ENCODE data around the gene EFCAB5.
"Not testable (repeated sequence)": the region's sequence is repeated elsewhere in the genome, so short reads cannot be mapped to it uniquely, and the experiment has no call there.

EFCAB5 gene

GRCh38 chr17:29941334-29941733, at the start of gene EFCAB5:
Gene EFCAB5 (plus strand): TSS chr17:29941634. CDS start chr17:29941797, 163 bp downstream.
- no peak for DNase-seq

- DNase-seq, result no peak
These were observed 49.2 kb upstream of the EFCAB5 start for GRCh38 chr17:29892201-29892600.

- not testable (repeated sequence) for DNase-seq
These were observed 44.3 kb upstream of the EFCAB5 start for GRCh38 chr17:29897136-29897535.

- DNase-seq, result no peak
These were observed 38.0 kb upstream of the EFCAB5 start for GRCh38 chr17:29903471-29903870.

GRCh38 chr17:29905086-29905878, 36.2 kb upstream of the EFCAB5 start:
- DNase-seq, result no peak

- DNase-seq, result no peak
These were observed 35.6 kb upstream of the EFCAB5 start for GRCh38 chr17:29905879-29906167.

GRCh38 chr17:29906969-29907368, 34.5 kb upstream of the EFCAB5 start:
- no peak for DNase-seq

- no peak for DNase-seq
These were observed 32.0 kb upstream of the EFCAB5 start for GRCh38 chr17:29909236-29910003.

GRCh38 chr17:29911641-29912177, 29.7 kb upstream of the EFCAB5 start:
- DNase-seq, result no peak

GRCh38 chr17:29914819-29915537, 26.5 kb upstream of the EFCAB5 start:
- peak; percentile 32 for DNase-seq

GRCh38 chr17:29918016-29918415, 23.4 kb upstream of the EFCAB5 start:
- no peak for DNase-seq

- no peak for DNase-seq
These were observed 22.2 kb upstream of the EFCAB5 start for GRCh38 chr17:29918922-29919856.

GRCh38 chr17:29924786-29925185, 16.6 kb upstream of the EFCAB5 start:
- DNase-seq, result no peak

GRCh38 chr17:29927546-29927945, 13.9 kb upstream of the EFCAB5 start:
- no peak for DNase-seq

- peak; percentile 25 for DNase-seq
These were observed 12.4 kb upstream of the EFCAB5 start for GRCh38 chr17:29929006-29929532.

GRCh38 chr17:29929533-29930408, 11.7 kb upstream of the EFCAB5 start, which contains the start of gene SSH2:
Gene SSH2 (minus strand): TSS chr17:29930228. CDS start chr17:29930000, 228 bp downstream.
- DNase-seq, result peak; percentile 92

- no peak for DNase-seq
These were observed 10.9 kb upstream of the EFCAB5 start for GRCh38 chr17:29930409-29931010.

- DNase-seq, result peak; percentile 100
These were observed 10.1 kb upstream of the EFCAB5 start for GRCh38 chr17:29931231-29931932.

GRCh38 chr17:29933379-29933778, 8.1 kb upstream of the EFCAB5 start:
- DNase-seq, result no peak

GRCh38 chr17:29935909-29936308, 5.5 kb upstream of the EFCAB5 start:
- not testable (repeated sequence) for DNase-seq

Data from NCI-H1436 (cell line).